ENCODE data around the gene HMX2.

The HMX2 gene

DNA sequence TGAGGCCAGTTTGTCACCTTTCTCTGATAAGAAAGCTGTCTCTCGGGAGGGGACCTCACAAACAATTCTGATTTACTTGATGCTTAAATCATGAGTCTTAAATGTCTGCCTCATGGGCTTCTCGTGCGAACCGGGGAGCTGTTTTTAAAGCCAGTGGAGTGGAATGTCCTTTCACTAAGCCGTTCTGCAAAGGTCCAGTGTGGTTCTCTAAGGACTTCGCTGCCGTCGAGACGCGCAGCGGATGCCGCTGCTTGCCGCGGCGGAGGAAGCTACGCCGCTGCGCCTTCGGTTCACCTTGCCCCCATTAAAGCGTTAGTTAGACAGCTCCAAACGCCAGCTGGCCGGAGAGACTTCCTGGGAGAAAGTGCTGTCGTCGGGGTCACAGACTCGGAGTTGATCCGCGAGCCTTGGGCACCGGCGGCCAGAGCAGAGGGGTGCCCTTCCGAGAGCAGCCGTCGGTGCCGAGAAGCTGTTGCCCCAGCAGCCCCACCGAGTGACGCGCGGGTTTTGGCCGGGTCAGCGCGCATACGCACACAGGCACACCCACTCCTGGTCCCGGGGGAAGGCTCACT is 13.5 kb upstream of the HMX2 start:
- no peak for TF ChIP-seq ZFX (IDR thresholded peaks at IDR 0.05)
- TF ChIP-seq, protein P1, sequence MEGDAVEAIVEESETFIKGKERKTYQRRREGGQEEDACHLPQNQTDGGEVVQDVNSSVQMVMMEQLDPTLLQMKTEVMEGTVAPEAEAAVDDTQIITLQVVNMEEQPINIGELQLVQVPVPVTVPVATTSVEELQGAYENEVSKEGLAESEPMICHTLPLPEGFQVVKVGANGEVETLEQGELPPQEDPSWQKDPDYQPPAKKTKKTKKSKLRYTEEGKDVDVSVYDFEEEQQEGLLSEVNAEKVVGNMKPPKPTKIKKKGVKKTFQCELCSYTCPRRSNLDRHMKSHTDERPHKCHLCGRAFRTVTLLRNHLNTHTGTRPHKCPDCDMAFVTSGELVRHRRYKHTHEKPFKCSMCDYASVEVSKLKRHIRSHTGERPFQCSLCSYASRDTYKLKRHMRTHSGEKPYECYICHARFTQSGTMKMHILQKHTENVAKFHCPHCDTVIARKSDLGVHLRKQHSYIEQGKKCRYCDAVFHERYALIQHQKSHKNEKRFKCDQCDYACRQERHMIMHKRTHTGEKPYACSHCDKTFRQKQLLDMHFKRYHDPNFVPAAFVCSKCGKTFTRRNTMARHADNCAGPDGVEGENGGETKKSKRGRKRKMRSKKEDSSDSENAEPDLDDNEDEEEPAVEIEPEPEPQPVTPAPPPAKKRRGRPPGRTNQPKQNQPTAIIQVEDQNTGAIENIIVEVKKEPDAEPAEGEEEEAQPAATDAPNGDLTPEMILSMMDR (conservative IDR thresholded peaks at IDR 0.05), result no peak
- H3K27ac ChIP-seq, result no peak overlapping the region

DNA sequence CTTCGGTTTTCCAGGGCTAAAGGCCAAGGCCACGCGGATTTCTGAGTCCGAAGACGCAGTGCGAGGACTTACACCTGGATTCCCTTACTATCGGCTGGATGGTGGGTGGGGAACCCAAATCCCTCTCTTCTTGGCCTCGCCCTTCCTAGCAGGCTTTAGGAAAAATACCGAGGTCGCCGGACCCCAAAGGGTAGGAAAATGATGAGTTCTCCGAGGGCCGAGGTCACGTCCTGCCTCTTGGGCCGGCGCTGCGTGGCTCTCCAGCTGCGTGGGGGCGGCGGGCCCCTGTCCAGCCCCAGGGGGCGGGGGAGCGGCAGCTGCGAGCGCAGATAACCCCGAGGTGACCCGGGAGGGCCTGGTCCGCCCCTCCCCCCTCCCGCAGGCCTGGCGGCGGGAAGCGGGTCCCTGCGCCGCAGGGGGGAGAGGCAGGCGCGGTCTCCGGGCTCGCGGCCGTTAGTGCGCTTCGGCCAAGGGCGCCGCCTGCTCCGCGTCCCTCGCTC is 13.0 kb upstream of the HMX2 start:
- TF ChIP-seq, protein P1 (conservative IDR thresholded peaks at IDR 0.05), result no peak
- no peak for TF ChIP-seq ZFX (IDR thresholded peaks at IDR 0.05)
- no peak overlapping the region for H3K27ac ChIP-seq

DNA sequence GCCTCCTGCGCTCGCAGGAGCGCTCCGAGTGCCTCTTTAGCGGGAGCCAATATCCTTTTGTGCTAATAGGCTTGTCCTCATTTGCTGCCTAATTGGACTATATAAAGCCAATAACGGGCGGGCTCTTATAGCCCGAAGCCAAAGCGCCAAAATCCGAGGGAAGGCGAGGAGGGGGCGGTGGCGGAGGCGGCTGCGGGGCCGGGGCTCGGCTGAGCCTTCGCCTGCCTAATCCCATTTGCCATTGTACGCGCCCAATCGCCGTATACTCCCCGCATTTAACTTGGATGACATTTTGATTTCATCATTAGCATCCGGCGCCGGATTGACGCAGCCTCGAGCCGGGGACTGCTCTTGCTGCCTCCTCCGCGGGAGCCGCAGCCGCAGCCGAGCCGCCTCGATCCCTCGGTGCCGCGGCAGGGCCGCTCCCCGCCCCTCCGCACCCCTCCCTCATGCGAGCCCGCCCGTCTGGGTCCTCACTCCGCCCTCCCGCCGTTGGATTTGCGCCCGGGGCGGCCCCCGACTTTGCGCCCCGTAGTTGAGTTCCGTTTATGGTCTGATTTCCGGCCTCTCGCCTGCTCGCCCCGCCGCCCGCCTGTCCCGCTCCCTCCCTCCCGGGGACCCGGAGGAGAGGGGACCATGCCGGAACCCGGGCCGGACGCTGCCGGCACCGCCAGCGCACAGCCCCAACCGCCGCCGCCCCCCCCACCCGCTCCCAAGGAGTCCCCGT is 12.4 kb upstream of the HMX2 start, which contains the start of gene HMX3:
Gene HMX3 (plus strand): TSS at position 556 of the 727 bp plus-strand sequence. CDS start 81 bp downstream, at position 637.
- no peak within 1 kb of the TSS for H3K27ac ChIP-seq
- no peak for TF ChIP-seq ZFX (IDR thresholded peaks at IDR 0.05)
- TF ChIP-seq, protein P1 (conservative IDR thresholded peaks at IDR 0.05), result no peak

DNA sequence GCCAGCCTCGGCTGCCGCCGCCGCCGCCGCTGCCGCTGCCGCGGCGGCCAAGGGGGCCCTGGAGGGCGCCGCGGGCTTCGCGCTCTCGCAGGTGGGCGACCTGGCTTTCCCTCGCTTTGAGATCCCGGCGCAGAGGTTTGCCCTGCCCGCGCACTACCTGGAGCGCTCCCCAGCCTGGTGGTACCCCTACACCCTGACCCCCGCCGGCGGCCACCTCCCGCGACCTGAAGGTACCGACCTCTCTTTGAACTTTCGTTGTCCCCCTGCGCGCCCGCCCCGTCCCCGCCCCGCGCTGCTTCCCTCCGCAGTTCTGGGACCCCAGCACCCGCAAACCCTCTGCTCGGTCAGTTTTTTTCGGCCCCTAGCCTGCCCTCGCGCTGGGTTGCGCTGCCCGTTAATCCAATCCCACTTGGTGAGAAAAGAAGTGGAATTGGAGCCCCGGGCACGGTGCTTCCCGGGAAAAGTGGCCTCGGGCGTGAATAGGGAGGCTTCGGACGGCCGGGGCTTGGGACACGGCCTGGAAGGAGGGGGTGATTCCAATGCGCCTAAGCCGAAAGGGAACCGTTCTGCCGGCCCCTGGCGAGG is 11.6 kb upstream of the HMX2 start:
- H3K27ac ChIP-seq, result no peak overlapping the region
- TF ChIP-seq, protein P1 (conservative IDR thresholded peaks at IDR 0.05), result no peak
- TF ChIP-seq ZFX (IDR thresholded peaks at IDR 0.05), result no peak

DNA sequence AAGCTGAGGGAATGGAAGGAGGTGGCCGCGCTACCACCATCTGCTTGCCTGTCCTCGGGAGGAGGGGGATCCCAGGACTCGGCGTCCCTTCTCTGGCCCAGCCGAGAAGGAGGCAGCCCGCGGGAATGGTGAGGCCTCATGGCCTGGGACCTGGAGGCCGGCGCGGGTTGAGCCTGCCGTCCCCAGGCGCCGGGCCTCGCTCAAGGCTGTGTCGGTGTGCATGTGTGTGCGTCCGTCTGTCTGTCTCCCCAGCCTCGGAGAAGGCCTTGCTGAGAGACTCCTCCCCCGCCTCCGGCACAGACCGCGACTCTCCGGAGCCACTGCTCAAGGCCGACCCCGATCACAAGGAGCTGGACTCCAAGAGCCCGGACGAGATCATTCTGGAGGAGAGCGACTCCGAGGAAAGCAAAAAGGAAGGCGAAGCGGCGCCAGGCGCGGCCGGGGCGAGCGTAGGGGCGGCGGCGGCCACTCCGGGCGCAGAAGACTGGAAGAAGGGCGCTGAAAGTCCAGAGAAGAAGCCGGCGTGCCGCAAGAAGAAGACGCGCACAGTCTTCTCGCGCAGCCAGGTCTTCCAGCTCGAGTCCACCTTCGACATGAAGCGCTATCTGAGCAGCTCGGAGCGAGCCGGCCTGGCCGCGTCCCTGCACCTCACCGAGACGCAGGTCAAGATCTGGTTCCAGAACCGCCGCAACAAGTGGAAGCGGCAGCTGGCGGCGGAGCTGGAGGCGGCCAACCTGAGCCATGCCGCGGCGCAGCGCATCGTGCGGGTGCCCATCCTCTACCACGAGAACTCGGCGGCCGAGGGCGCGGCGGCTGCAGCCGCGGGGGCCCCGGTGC is 10.9 kb upstream of the HMX2 start:
- no peak overlapping the region for H3K27ac ChIP-seq
- TF ChIP-seq, protein P1 (conservative IDR thresholded peaks at IDR 0.05), result no peak
- TF ChIP-seq ZFX (IDR thresholded peaks at IDR 0.05), result no peak

DNA sequence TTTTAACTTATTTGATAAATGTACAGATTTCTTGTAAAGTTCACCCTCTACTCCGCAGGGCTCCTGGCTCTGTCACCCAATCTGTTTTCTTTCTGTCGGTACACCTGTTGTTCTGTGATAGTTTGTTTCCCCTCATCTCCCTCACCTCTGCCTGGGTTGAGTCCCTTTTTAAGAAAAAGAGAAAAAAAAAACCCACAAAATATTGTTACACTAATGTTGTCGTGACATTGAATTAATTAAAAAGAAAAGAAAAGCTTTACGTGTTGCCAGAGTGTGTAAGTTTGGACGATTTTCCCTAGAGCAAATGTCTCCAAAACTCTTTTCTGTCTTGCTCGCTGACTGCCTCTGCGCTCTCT is 8.8 kb upstream of the HMX2 start:
- TF ChIP-seq, protein P1 (conservative IDR thresholded peaks at IDR 0.05), result no peak
- no peak for TF ChIP-seq ZFX (IDR thresholded peaks at IDR 0.05)
- H3K27ac ChIP-seq, result no peak overlapping the region

Data from C4-2B (cell line).